GM23248 (cell line): ENCODE measurements around the gene STX4.

Experiments
- EZH2 ChIP-seq: fragments of 200-600 bp; sonication (generic); IDR thresholded peaks from 2 replicates; pipeline ENCODE4 v1.6.1; 2018; ENCODE audit warnings: antibody characterized with exemption, mild to moderate bottlenecking; ENCODE audit not compliant: insufficient read depth, poor library complexity, severe bottlenecking
- EZH2phosphoT487 ChIP-seq: fragments of 200-600 bp; sonication (generic); IDR thresholded peaks from 2 replicates; pipeline ENCODE4 v1.6.1; 2018; ENCODE audit warnings: antibody characterized with exemption, moderate library complexity, mild to moderate bottlenecking, low read depth; ENCODE audit not compliant: insufficient read depth

DNA sequence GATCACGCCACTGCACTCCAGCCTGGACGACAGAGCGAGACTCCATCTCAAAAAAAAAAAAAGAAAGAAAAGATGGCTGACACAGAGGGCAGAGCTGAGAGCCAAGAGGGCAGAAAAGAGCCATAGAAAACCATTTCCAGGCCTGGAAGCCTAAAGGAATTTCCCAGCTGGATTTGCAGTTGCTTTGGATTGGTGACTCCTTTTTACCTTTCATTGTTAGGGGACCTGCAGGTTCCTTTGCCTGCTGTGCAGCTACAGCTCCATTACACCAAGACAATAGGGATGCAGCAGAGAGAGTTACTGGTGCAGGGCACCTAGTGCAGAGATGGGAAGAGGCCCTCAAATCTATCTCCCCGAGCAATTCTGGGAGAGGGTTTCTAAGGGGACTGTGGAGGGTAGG lies 22.3 kb downstream of the STX4 start:
- TF ChIP-seq EZH2 (no peak), EZH2phosphoT487 (no peak)
